ENCODE measurements around the gene VDR. TPM values are rescaled to one million over a fixed set of nuclear protein-coding genes. Genes with fewer than 3 reads are reported as not detected.
A peak's percentile ranks its signal among the peaks of the same experiment; 100 is the strongest.

The VDR gene
- polyA plus RNA-seq, 3 donors: 6.0 to 14.8 (median 12.8) TPM

DNA sequence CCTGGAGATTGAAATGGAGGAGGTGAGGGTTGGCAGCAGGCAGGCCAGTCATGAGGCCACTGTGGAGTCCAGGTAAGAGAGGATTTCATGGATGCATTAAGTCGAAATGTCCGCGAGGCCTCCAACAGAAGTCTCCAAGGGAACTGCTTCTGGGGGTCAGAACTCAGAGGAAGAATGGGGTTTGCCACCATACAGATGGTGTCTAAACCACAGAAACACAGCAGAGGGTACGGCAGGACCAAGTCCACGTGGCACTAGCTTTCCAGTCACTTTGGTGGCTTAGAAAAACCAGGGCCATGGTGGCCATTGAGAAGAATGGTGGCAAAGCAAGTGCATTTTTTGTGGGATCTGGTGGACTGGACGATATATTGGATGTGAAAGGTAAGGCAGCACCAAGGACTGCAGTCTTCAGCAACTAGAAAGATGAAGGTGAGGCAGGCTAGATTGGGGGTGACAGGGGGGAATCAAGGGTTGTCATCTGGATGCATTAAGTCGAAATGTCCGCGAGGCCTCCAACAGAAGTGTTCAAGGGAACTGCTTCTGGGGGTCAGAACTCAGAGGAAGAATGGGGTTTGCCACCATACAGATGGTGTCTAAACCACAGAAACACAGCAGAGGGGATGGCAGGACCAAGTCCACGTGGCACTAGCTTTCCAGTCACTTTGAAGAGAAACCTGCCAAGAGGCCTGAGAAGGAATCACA is 36.1 kb upstream of the VDR start:
- Mint-ChIP-seq H3K27me3 (ENCODE audit: low read depth in 3 of 3) (peaks cover 20 to 23% (median 23%) of the 10 kb centered on the region in 3 donors), H3K9me3 (no peaks in the 10 kb centered on the region), H3K4me3 (peak overlapping the region in 1 of 2 donors; percentile 16), H3K4me1 (peaks cover 5% of the 10 kb centered on the region), H3K27ac (peak overlapping the region in 1 of 7 donors; percentile 36), H3K36me3 (no peaks in the 10 kb centered on the region)
- intact Hi-C loops (cut with micrococcal nuclease): loop anchor here in 1 of 2 donors (10.0 kb wide), 1 partner anchor 226 kb away; no protein-coding TSS in a partner anchor
- Histone ChIP-seq H2AFZ (ENCODE audit: insufficient read depth, low read depth, low read length, poor library complexity, severe bottlenecking) (no peak overlapping the region), H3K4me2 (replicated peaks; ENCODE audit: extremely low read depth, low read length, poor library complexity, severe bottlenecking) (no peak overlapping the region), H3K36me3 (replicated peaks in 1 of 2; ENCODE audit: control insufficient read depth in 1 of 2, insufficient read depth in 2 of 2, low read length in 2 of 2) (no peaks in the 10 kb centered on the region), H4K20me1 (ENCODE audit: insufficient read depth, low read length) (no peaks in the 10 kb centered on the region), H3K4me1 (ENCODE audit: control insufficient read depth in 1 of 2, insufficient read depth in 2 of 2, low read length in 2 of 2) (no peaks in the 10 kb centered on the region), H3K27me3 (ENCODE audit: control insufficient read depth in 2 of 2, insufficient read depth in 2 of 2, low read length in 2 of 2) (peaks cover 0 to 14% of the 10 kb centered on the region in 2 donors), H3K27ac (ENCODE audit: low read depth in 1 of 2, low read length in 2 of 2) (no peak overlapping the region), H3K4me3 (replicated peaks in 1 of 3; ENCODE audit: low read depth in 2 of 3, low read length in 3 of 3) (no peak overlapping the region), H3K79me2 (ENCODE audit: insufficient read depth, low read length) (no peaks in the 10 kb centered on the region), H3K9me3 (replicated peaks in 1 of 2; ENCODE audit: control insufficient read depth in 1 of 2, insufficient read depth in 1 of 2, low read length in 2 of 2) (no peaks in the 10 kb centered on the region), H3K9ac (ENCODE audit: insufficient read depth, low read length, poor library complexity, severe bottlenecking) (no peak overlapping the region)
- DNase-seq: no peak
- TF ChIP-seq CTCF (IDR thresholded peaks at IDR 0.05): no peak
- 69% methylated on average over 10 of the region's 10 CpGs for WGBS (ENCODE audit: insufficient coverage)

DNA sequence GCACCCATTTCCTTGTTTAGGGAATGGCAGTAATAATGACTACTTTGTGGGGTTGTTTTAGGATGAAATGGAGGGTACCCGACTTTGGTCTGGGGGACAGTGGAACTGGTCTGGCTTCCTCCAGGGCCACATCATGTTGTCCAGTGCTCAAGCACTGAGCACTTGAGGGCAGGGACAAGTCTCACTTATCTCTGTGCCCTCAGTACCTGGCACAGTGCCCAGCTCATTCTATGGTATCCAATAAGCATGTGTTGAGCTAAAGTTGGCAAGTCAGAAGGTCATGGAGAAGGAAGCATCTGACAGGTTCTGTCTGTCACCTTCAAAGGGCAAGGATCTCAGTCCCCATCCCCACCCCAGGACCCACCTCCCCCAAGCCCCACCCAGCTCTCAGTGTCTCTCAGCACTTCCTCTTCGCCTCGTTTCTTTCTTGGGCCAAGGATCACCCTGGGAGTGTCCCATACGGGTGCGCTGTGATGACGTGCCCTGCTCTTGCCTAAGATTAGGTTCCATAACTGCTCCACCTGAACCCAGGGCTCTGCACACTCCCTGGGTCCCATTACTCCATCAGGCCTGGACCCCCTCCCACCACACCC is 34.3 kb upstream of the VDR start:
- Histone ChIP-seq H3K4me2 (replicated peaks; ENCODE audit: extremely low read depth, low read length, poor library complexity, severe bottlenecking) (no peak overlapping the region), H3K27ac (ENCODE audit: low read depth in 1 of 2, low read length in 2 of 2) (no peak overlapping the region), H3K9ac (ENCODE audit: insufficient read depth, low read length, poor library complexity, severe bottlenecking) (no peak overlapping the region), H3K79me2 (ENCODE audit: insufficient read depth, low read length) (no peaks in the 10 kb centered on the region), H2AFZ (ENCODE audit: insufficient read depth, low read depth, low read length, poor library complexity, severe bottlenecking) (no peak overlapping the region), H3K9me3 (replicated peaks in 1 of 2; ENCODE audit: control insufficient read depth in 1 of 2, insufficient read depth in 1 of 2, low read length in 2 of 2) (no peaks in the 10 kb centered on the region), H4K20me1 (ENCODE audit: insufficient read depth, low read length) (no peaks in the 10 kb centered on the region), H3K4me3 (replicated peaks in 1 of 3; ENCODE audit: low read depth in 2 of 3, low read length in 3 of 3) (no peak overlapping the region), H3K4me1 (ENCODE audit: control insufficient read depth in 1 of 2, insufficient read depth in 2 of 2, low read length in 2 of 2) (no peaks in the 10 kb centered on the region), H3K36me3 (replicated peaks in 1 of 2; ENCODE audit: control insufficient read depth in 1 of 2, insufficient read depth in 2 of 2, low read length in 2 of 2) (no peaks in the 10 kb centered on the region), H3K27me3 (ENCODE audit: control insufficient read depth in 2 of 2, insufficient read depth in 2 of 2, low read length in 2 of 2) (peaks cover 0 to 14% of the 10 kb centered on the region in 2 donors)
- Mint-ChIP-seq H3K4me1 (peaks cover 5% of the 10 kb centered on the region), H3K27me3 (ENCODE audit: low read depth in 3 of 3) (peaks cover 20 to 24% (median 23%) of the 10 kb centered on the region in 3 donors), H3K36me3 (no peaks in the 10 kb centered on the region), H3K4me3 (no peak overlapping the region), H3K27ac (no peak overlapping the region), H3K9me3 (no peaks in the 10 kb centered on the region)
- TF ChIP-seq CTCF (IDR thresholded peaks at IDR 0.05): no peak
- 66% methylated on average over 5 of the region's 6 CpGs for WGBS (ENCODE audit: insufficient coverage)
- intact Hi-C loops (cut with micrococcal nuclease): no loop called here
- DNase-seq: no peak
